ENCODE data around the gene CDH23.

DNA sequence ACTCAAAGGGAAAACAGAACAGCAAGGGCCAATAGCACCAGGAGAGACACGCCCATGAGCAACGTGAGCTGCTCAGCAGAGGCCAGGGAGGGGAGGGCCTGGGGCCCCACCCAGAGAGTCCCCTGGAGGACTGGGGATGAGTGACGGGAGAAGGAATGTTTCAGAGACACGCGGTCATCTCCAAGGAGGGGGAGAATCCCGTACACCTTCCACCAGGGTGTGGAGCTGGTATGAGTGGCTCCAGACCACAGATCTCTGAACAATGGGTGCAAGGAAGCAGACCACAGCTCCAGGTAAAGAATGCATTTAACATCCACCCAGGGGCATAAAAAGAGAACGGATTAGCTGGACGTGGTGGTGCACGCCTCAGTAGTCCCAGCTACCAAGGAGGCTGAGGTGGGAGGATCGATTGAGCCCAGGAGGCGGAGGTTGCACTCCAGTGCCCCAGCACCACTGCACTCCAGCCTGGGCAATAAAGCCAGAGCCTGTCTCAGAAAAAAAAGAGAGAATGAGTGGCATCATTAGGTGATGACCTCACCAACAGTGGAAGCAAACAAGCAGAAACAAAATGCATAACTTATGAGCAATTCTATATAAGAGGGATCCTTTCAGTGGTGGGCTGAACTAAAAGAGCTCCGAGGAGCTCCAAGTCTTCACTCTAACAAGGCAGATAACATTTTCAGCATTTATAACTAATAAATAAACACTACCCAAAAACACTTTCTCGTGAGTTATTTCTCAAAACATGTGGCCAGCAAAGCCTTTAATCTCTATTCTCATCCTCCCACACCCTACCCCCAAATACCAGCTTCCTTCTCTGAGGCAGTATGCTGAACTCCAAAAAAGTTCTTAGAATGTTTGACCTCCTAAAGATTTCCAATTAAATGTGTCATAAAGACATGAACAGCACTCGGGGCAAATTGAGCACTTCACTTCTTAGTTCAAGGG is 441.8 kb downstream of the CDH23 start:
- TF ChIP-seq, protein P1, sequence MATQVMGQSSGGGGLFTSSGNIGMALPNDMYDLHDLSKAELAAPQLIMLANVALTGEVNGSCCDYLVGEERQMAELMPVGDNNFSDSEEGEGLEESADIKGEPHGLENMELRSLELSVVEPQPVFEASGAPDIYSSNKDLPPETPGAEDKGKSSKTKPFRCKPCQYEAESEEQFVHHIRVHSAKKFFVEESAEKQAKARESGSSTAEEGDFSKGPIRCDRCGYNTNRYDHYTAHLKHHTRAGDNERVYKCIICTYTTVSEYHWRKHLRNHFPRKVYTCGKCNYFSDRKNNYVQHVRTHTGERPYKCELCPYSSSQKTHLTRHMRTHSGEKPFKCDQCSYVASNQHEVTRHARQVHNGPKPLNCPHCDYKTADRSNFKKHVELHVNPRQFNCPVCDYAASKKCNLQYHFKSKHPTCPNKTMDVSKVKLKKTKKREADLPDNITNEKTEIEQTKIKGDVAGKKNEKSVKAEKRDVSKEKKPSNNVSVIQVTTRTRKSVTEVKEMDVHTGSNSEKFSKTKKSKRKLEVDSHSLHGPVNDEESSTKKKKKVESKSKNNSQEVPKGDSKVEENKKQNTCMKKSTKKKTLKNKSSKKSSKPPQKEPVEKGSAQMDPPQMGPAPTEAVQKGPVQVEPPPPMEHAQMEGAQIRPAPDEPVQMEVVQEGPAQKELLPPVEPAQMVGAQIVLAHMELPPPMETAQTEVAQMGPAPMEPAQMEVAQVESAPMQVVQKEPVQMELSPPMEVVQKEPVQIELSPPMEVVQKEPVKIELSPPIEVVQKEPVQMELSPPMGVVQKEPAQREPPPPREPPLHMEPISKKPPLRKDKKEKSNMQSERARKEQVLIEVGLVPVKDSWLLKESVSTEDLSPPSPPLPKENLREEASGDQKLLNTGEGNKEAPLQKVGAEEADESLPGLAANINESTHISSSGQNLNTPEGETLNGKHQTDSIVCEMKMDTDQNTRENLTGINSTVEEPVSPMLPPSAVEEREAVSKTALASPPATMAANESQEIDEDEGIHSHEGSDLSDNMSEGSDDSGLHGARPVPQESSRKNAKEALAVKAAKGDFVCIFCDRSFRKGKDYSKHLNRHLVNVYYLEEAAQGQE (IDR thresholded peaks at IDR 0.05; ENCODE audit: insufficient read depth in 1 of 2, low read depth in 2 of 2, low read length in 2 of 2): no peak
- TF ChIP-seq TAF1 (IDR thresholded peaks at IDR 0.05; ENCODE audit: borderline replicate concordance, insufficient read depth, low read length): no peak
